NCI-H187 (cell line): Measurements from ENCODE around the gene C1QTNF6.

Experiments
- DNase-seq, 2 experiments: peaks; one replicate each; lab custom pipeline; 2025; lab: John Stamatoyannopoulos, UW

The C1QTNF6 gene

GRCh38 chr22:37141971-37142370 lies 46.1 kb downstream of the C1QTNF6 start:
- no peak for DNase-seq

GRCh38 chr22:37141476-37141875 lies 46.6 kb downstream of the C1QTNF6 start:
- DNase-seq: no peak

- no peak for DNase-seq
Observed at GRCh38 chr22:37140686-37141323, 47.2 kb downstream of the C1QTNF6 start.

DNA sequence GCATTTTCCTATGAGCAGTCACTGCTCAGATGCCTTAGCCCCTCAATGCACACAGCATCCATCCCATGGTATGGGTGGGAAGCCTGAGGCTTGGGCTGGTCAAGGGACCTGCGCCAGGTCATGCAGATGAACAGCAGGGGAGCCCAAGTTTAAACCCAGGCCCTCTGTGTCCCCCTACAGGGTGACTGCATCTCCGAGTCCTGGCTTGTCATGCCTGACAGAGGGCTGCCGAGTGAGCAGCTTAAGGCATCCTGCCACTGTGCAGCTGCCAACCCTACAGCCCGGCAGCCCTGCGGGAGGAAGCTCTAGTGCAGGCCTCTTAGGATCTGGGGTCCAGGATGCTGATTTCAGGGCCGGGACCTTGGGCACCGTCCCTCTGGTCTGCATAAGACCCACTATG lies 48.3 kb downstream of the C1QTNF6 start:
- DNase-seq: no peak

GRCh38 chr22:37138849-37139561 lies 49.0 kb downstream of the C1QTNF6 start:
- DNase-seq: no peak

DNA sequence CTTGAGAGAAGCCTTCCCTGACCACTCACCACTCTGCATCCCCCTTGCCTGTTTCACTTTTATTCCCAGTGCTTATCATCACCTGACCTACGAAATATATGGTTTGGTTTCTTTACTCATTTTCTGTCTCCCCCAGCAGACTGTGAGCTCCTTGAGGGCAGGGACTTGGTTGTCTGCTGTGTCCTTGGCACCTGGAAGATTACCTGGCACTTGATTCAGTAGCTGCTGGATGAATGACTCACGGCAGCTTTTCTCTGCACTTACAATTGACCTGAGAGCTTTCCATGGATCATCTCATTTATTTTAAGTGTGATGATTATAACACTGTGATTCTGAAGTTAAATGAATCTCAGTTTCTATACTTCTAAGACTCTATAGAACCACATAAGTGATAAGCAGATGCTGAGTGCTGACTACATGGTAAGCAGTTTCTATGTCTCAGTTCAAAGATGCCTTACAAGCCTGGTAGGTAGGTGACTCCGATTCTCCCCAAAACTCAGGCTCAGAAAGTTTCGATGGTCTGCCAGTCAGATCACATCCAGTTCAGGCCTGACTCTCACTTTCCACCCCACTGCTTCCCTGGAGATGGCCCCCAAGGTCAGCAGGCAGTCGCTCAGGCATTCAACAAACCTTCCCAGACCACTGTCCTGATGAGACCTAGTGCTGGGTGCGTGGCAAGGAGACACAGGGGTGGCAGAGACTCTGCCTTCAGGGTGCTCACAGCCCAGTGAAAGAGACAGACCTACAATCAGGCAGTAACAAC lies 50.0 kb downstream of the C1QTNF6 start:
- DNase-seq: no peak

DNA sequence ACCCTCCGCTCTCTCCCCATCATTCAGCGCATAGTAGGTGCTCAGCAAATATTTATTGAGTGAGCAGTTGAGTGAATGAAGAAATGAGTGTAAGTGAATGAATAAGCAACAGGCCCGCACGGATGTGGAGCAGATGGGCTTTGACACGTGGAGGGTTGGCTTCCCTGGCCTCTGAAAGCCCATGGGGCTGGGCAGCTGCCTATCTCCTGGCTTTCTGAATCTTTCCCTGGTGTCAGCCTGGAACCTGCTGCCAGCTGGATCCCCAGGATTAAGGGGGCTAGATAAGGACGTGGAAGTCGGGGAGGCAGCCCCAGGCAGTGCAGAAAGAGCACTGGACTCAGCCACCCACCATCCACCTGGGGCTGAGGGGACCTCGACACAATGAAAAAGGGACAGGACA lies 50.9 kb downstream of the C1QTNF6 start:
- DNase-seq: no peak

DNA sequence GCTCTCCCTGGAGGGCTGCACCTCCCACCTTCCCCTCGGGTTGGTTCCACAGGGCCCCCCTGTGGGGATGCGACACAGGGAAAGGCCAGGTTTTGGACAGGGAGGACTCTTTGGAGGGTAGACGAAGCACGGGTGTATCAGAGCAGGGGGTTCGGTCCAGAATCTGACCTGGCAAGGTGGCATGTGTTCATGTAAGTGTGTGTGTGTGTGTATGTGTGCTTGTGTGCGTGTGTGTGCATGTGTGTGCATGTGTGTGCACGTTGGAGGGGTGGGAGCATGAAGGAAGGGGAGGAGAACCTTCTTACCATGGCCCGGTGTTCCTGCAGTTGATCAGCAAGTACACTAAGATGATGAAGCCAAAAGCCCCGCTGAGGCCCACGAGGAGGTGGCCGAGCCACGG lies 53.0 kb downstream of the C1QTNF6 start:
- no peak for DNase-seq

- DNase-seq: no peak
Observed at GRCh38 chr22:37133304-37134018, 54.6 kb downstream of the C1QTNF6 start.

GRCh38 chr22:37132773-37133172 lies 55.3 kb downstream of the C1QTNF6 start:
- no peak for DNase-seq
